ENCODE measurements around the gene PUS10. TPM values are rescaled to one million over a fixed set of nuclear protein-coding genes. Genes with fewer than 3 reads are reported as not detected.

Gene PUS10
- total and polyA plus RNA-seq, 2 of the 13 experiments (the other 11 are each of a cell fraction or from before 2014, with no cell fraction given): 41.4 to 44.3 TPM

- TF ChIP-seq ZHX1 (CRISPR knock-in tag; IDR thresholded peaks at IDR 0.05; ENCODE audit: low read depth) (0 out of 2 replicates have a peak, but pooled peaks have one; percentile 18), CBFB (CRISPR knock-in tag; IDR thresholded peaks at IDR 0.05) (peak; percentile 58; the same call in 1 of the 2 replicates), CERS6 (CRISPR knock-in tag; IDR thresholded peaks at IDR 0.05) (0 out of 2 replicates have a peak, but pooled peaks have one; percentile 12), SMAD1 (CRISPR knock-in tag; IDR thresholded peaks at IDR 0.05; ENCODE audit: borderline replicate concordance, low read depth) (no peak), ZNF253 (CRISPR knock-in tag; IDR thresholded peaks at IDR 0.05; ENCODE audit: borderline replicate concordance) (peak; percentile 88; the same call in 1 of the 2 replicates), ZNF558 (CRISPR knock-in tag; IDR thresholded peaks at IDR 0.05; ENCODE audit: borderline replicate concordance) (peak; percentile 90), FOXA3 (CRISPR knock-in tag; IDR thresholded peaks at IDR 0.05) (peak; percentile 87), SMARCE1 (IDR thresholded peaks at IDR 0.05; ENCODE audit: borderline replicate concordance) (no peak), CENPT (CRISPR knock-in tag; IDR thresholded peaks at IDR 0.05; ENCODE audit: low read depth) (no peak), ZFP41 (CRISPR knock-in tag; IDR thresholded peaks at IDR 0.05; ENCODE audit: borderline replicate concordance) (no peak; the same call in 1 of the 2 replicates), ZNF780A (CRISPR knock-in tag; IDR thresholded peaks at IDR 0.05) (0 out of 2 replicates have a peak, but pooled peaks have one; percentile 20), SRSF9 (IDR thresholded peaks at IDR 0.05; ENCODE audit: borderline replicate concordance, insufficient read depth, low read depth, low read length, poor library complexity, severe bottlenecking) (no peak), ZNF557 (CRISPR knock-in tag; IDR thresholded peaks at IDR 0.05) (peak; percentile 53; the same call in 1 of the 2 replicates), NR2C2 (CRISPR knock-in tag; IDR thresholded peaks at IDR 0.05; ENCODE audit: borderline replicate concordance) (no peak; the same call in 1 of the 2 replicates), ISX (CRISPR knock-in tag; conservative IDR thresholded peaks at IDR 0.05) (no peak), ZNF329 (CRISPR knock-in tag; IDR thresholded peaks at IDR 0.05; ENCODE audit: low read depth) (no peak; the same call in 1 of the 2 replicates), HDAC2 (CRISPR knock-in tag; IDR thresholded peaks at IDR 0.05) (no peak; the same call in 1 of the 2 replicates), ZNF556 (CRISPR knock-in tag; IDR thresholded peaks at IDR 0.05; ENCODE audit: borderline replicate concordance) (peak; percentile 48; the same call in 1 of the 2 replicates), BRCA1 (CRISPR knock-in tag; IDR thresholded peaks at IDR 0.05) (no peak), TMF1 (CRISPR knock-in tag; IDR thresholded peaks at IDR 0.05; ENCODE audit: low read depth) (no peak; the same call in 1 of the 2 replicates), ZNF446 (CRISPR knock-in tag; IDR thresholded peaks at IDR 0.05) (peak; percentile 85; the same call in 1 of the 2 replicates), ZNF124 (CRISPR knock-in tag; IDR thresholded peaks at IDR 0.05) (0 out of 2 replicates have a peak, but pooled peaks have one; percentile 78), THRA (CRISPR knock-in tag; IDR thresholded peaks at IDR 0.05; ENCODE audit: borderline replicate concordance) (no peak; the same call in 1 of the 2 replicates), ERF (CRISPR knock-in tag; IDR thresholded peaks at IDR 0.05) (peak; percentile 92), MAFF (IDR thresholded peaks at IDR 0.05; ENCODE audit: low read depth, low read length) (no peak)
Measured at GRCh38 chr2:61017556-61018317, at the start of gene PUS10, which contains the start of gene PEX13 (continued).

Measured in HepG2 (cell line).